ENCODE data around the gene SLC39A7. TPM values are rescaled to one million over a fixed set of nuclear protein-coding genes. Genes with fewer than 3 reads are reported as not detected.

SLC39A7 gene
- total RNA-seq, 1 donor from 2014 or later, result 225 TPM

DNA sequence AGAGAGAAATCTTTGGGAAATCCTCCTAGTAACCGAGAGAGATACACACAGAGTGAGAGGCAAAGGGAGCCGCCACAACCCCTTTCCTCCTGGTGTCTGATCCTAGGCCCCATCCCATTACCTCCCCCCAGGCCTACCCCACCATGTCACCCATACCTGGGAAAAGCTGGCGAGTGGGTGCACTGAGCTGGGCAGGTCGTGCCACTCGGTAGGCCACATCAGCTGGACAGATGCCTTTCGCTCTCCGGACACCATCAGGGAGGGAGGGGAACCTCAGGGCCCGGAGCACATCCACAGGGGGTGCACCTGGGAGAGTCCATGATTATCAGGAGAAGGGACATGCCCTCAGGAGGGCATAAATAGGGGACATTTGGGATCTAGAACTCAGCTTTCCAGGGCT, 11.5 kb upstream of the SLC39A7 start:
- peaks cover 3% of the 10 kb centered on the region for H3K27me3 Mint-ChIP-seq (ENCODE audit: low read depth)
- no peak overlapping the region for H3K27ac Mint-ChIP-seq (ENCODE audit: unreplicated experiment)

DNA sequence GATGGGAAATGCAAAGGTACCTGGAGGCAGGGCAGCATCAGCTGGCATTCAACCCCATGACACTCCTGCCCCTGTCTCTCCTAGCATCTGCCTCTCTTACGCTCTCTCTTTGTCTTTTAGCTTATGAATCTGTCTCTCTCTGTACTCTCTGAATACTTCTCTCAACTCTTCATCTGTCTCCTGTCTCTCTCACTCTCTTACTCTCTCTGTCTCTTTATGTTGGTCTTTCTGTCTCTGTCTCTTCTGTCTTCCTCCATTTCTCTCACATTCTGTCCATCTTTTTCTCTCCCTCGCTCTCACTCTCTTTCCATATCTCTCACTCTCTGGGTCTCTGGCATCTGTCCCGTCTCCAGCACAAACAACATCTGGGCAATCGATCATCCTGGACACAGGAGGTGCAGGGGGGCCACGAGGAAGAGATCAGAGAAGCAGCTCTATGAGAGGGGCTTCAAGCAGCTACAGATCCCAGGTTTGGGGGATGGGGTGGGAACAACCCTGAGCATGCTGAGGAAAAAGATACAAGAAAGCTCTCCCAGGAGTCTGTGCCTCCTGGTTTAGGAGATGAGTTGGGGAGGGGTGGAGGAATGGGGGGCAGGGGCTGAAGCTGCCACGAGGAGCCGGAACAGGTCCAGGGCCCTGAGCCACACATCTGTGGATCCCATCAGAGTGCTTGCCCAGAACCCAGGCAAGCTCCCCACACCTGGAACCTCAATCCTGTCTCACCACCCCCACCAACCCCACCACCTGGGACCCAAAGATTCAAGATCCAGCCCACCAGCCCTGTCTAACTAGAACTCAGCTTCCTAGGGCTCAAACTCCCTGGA, 10.8 kb upstream of the SLC39A7 start:
- Mint-ChIP-seq H3K27me3 (ENCODE audit: low read depth) (peaks cover 3% of the 10 kb centered on the region), H3K9me3 (ENCODE audit: low read depth) (no peaks in the 10 kb centered on the region), H3K36me3 (ENCODE audit: low read depth) (peaks cover 9% of the 10 kb centered on the region), H3K4me1 (ENCODE audit: low read depth) (peaks cover 27% of the 10 kb centered on the region), H3K27ac (ENCODE audit: unreplicated experiment) (peak overlapping the region; percentile 2), H3K4me3 (ENCODE audit: unreplicated experiment) (no peak overlapping the region)
- no peak for DNase-seq (ENCODE audit: low spot score)
- TF ChIP-seq, protein P1, sequence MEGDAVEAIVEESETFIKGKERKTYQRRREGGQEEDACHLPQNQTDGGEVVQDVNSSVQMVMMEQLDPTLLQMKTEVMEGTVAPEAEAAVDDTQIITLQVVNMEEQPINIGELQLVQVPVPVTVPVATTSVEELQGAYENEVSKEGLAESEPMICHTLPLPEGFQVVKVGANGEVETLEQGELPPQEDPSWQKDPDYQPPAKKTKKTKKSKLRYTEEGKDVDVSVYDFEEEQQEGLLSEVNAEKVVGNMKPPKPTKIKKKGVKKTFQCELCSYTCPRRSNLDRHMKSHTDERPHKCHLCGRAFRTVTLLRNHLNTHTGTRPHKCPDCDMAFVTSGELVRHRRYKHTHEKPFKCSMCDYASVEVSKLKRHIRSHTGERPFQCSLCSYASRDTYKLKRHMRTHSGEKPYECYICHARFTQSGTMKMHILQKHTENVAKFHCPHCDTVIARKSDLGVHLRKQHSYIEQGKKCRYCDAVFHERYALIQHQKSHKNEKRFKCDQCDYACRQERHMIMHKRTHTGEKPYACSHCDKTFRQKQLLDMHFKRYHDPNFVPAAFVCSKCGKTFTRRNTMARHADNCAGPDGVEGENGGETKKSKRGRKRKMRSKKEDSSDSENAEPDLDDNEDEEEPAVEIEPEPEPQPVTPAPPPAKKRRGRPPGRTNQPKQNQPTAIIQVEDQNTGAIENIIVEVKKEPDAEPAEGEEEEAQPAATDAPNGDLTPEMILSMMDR (IDR thresholded peaks at IDR 0.05), result no peak

More for the DNA sequence above, 11.5 kb upstream of the SLC39A7 start:
- no peak for DNase-seq (ENCODE audit: low spot score)
- H3K36me3 Mint-ChIP-seq (ENCODE audit: low read depth), result peaks cover 7% of the 10 kb centered on the region
- TF ChIP-seq, protein P1 (IDR thresholded peaks at IDR 0.05), result no peak
- peaks cover 27% of the 10 kb centered on the region for H3K4me1 Mint-ChIP-seq (ENCODE audit: low read depth)
- H3K9me3 Mint-ChIP-seq (ENCODE audit: low read depth), result no peaks in the 10 kb centered on the region
- H3K4me3 Mint-ChIP-seq (ENCODE audit: unreplicated experiment), result no peak overlapping the region

DNA sequence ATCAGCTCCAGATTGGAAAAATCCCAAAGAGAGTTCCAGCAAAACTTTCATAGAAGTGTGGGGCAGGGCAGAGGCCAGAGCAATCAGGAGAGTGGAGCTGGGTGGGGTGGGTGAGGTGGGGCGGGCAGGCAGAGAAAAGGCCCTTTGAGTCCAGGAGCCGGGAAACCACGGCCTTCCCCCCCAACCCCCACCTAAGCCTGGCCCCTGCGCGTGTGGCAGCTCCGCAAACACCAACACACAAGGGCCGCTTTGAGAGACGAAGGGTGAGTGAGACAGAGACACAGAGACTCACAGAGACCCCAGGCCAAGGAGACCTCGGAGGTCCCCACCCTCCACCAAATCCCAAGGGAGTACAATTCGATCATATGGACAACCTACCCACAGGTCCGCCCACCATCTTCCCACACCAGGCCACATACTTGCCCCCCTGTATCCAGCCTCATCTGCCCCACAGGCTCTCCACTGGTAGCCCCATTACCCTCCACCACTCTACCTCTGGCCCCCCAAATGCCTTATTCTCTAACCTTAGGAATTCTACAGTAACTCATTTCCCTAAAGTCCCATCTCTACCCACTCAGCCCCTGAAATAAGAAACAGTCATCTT, 10.1 kb upstream of the SLC39A7 start:
- Mint-ChIP-seq H3K4me3 (ENCODE audit: unreplicated experiment) (peak overlapping the region; percentile 35), H3K4me1 (ENCODE audit: low read depth) (peaks cover 27% of the 10 kb centered on the region), H3K36me3 (ENCODE audit: low read depth) (peaks cover 16% of the 10 kb centered on the region), H3K27ac (ENCODE audit: unreplicated experiment) (peak overlapping the region; percentile 79), H3K9me3 (ENCODE audit: low read depth) (no peaks in the 10 kb centered on the region), H3K27me3 (ENCODE audit: low read depth) (peaks cover 3% of the 10 kb centered on the region)
- no peak for DNase-seq (ENCODE audit: low spot score)
- TF ChIP-seq, protein P1 (IDR thresholded peaks at IDR 0.05), result no peak

DNA sequence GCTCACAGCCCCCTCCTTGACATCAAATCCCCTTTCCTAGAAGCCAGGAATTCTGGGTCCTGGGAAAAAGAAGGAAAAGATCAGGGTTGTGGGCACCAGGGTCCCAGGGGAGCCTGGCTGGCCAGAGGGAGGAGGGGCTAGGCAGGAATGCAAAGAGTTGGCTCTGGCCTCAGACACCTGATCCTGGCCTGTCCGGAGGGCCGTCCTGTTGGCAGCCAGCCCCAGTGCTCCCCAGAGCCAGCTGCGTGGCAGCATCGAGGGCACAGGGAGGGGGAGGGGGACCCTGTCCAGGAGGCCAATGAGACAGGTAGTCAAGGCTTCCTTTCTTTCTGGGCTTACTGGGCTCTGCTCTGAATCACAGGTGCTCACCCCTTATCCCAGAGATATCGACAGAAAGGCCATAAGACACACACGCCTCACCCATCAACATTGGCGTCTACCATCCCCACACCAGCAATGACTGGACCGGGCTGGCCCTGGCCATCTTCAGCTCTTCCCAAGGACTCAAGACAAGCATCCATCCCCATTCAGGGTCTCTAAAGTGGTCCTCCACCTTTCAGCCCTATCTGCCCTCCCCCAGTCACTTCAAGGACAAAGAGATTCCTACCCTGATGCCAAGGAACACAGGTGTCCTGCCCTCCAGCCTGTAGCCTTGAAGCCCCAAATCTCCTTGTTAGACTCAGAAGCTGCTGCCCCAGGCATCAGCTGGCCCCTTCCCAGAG, 9.1 kb upstream of the SLC39A7 start:
- Mint-ChIP-seq H3K4me1 (ENCODE audit: low read depth) (peaks cover 27% of the 10 kb centered on the region), H3K27ac (ENCODE audit: unreplicated experiment) (peak overlapping the region; percentile 79), H3K27me3 (ENCODE audit: low read depth) (peaks cover 3% of the 10 kb centered on the region), H3K9me3 (ENCODE audit: low read depth) (no peaks in the 10 kb centered on the region), H3K4me3 (ENCODE audit: unreplicated experiment) (peak overlapping the region; percentile 35), H3K36me3 (ENCODE audit: low read depth) (peaks cover 23% of the 10 kb centered on the region)
- TF ChIP-seq, protein P1 (IDR thresholded peaks at IDR 0.05), result no peak
- DNase-seq (ENCODE audit: low spot score), result no peak

DNA sequence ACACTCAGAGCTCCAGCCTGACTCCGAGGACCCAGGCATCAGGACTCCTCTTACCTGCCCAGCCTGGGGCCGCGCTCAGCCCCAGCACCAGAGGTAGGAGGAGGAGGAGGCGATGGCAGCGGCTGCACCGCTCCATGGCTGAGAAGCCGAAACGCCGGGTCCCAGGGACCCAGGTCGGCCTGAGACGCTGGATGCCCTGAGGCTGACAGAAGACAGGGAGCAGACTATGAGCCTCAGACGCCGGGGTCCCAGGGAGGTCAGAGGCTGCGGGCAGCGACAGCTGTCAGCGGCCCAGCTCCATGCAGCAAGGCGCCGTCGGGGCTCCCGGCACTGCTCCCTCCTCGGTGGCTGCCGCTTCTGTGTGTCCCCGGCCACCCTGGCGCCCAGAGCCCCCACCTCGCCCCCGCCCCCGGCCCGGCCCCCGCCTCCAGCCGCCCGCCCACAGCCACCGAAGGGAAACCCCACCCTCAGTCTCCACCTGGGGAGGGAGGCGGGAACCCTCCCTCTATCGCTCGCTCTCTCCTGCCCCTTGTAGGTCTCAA, 8.5 kb upstream of the SLC39A7 start, which contains the start of gene COL11A2:
Gene COL11A2 (minus strand): TSS at position 363 of the 542 bp plus-strand sequence. CDS start 227 bp downstream, at position 136.
- Mint-ChIP-seq H3K27me3 (ENCODE audit: low read depth) (peaks cover 3% of the 10 kb centered on the region), H3K36me3 (ENCODE audit: low read depth) (peaks cover 24% of the 10 kb centered on the region), H3K4me1 (ENCODE audit: low read depth) (peaks cover 29% of the 10 kb centered on the region), H3K9me3 (ENCODE audit: low read depth) (no peaks in the 10 kb centered on the region), H3K27ac (ENCODE audit: unreplicated experiment) (peak within 1 kb of the TSS; percentile 79), H3K4me3 (ENCODE audit: unreplicated experiment) (peak within 1 kb of the TSS; percentile 67)
- DNase-seq (ENCODE audit: low spot score), result no peak
- TF ChIP-seq, protein P1 (IDR thresholded peaks at IDR 0.05), result no peak

Measured in chondrocyte (in vitro differentiated cells).